Measurements from ENCODE around the gene CLDN19. TPM values are rescaled to one million over a fixed set of nuclear protein-coding genes. Genes with fewer than 3 reads are reported as not detected.

CLDN19 gene
- total and polyA plus RNA-seq, 2 of the 8 experiments (the other 6 are each of a cell fraction or from before 2014, with no cell fraction given), result 9.7 to 17.2 TPM

DNA sequence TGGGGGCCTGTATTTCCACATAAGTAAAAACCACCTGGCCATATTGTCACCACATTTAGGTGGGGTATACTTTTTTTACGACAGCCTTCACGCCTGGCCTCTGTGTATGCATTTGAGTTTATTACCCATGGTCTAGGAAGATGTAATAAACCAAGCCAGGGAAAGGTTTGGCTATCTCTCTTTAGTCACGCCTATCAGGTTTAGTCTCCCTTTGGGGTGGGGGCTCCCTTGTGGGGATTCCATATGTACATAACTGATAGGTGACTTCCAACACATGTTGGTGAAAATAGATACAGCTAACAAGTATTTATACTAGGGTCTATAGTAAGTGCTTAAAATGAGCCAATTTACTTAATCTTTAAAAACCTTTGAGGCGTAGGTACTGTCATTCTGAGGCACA, 53.6 kb downstream of the CLDN19 start (continued):
- TF ChIP-seq CHD7 (IDR thresholded peaks at IDR 0.05; ENCODE audit: insufficient replicate concordance, low read length) (no peak), TCF12 (IDR thresholded peaks at IDR 0.05; ENCODE audit: low read depth, low read length) (no peak), RAD21 (IDR thresholded peaks at IDR 0.05 in 1 of 2, conservative IDR thresholded peaks at IDR 0.05 in 1 of 2; ENCODE audit: low read depth in 2 of 2, low read length in 2 of 2) (no peak), KDM4A (IDR thresholded peaks at IDR 0.05; ENCODE audit: low read depth, low read length, severe bottlenecking) (no peak), CBX5 (IDR thresholded peaks at IDR 0.05; ENCODE audit: low read depth, low read length) (no peak), EZH2 (IDR thresholded peaks at IDR 0.05; ENCODE audit: low read depth, low read length, severe bottlenecking) (no peak), HDAC2 (IDR thresholded peaks at IDR 0.05; ENCODE audit: borderline replicate concordance in 1 of 2, low read depth in 2 of 2, low read length in 2 of 2) (no peak), RFX5 (IDR thresholded peaks at IDR 0.05; ENCODE audit: borderline replicate concordance, low read depth, low read length) (no peak), CEBPB (IDR thresholded peaks at IDR 0.05; ENCODE audit: low read depth, low read length) (no peak), JUND (IDR thresholded peaks at IDR 0.05; ENCODE audit: low read length) (no peak)
- TF ChIP-seq, protein P1, sequence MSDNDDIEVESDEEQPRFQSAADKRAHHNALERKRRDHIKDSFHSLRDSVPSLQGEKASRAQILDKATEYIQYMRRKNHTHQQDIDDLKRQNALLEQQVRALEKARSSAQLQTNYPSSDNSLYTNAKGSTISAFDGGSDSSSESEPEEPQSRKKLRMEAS (IDR thresholded peaks at IDR 0.05), result no peak

Data from H1 (cell line).